Activated naive CD8-positive, alpha-beta T cell treated with anti-CD3 and anti-CD28 coated beads, Interleukin-2, amount 50 U/mL, for 16 hours (primary cell): ENCODE data around the gene VSX1.

Experiments used
- DNase-seq: peaks from one replicate; pipeline ENCODE4 v3.0.0-alpha.2; 2020; ENCODE audit warnings: low read depth, low spot score

VSX1 gene

DNA sequence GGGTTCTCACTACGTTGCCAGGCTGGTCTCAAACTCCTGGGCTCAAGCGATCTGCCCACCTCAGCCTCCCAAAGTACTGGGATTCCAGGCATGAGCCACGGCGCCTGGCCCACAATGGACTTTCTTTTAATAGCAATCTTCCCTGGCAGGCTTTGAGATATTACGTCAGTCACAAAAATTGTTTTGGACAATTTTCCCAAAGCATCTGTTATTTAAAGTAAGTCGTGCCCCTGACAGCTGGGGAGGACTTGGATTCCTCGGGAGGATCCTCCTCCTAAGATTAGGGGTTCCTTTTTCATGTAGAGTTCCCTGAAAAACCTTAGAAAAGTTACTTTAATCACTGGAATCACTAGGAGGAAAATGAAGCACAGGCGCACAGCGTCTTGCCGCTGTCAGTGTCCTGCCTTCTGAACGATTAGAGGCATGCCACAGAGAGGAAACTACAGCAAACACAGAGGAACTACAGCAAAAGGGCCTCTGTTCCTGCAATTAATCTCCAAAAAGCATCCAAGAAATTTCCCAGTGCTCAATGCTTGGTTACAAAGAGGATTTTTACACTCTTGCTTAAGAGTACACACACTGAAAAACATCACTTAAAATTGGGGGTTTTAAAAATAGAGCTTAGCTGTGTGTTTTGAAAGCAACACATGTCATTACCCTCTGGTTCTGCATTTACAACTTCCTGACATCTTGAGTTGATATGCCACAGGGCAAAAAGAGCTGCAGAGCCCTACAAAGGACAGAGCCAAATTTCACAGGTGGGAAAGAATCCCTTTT, 28.5 kb downstream of the VSX1 start:
- no peak for DNase-seq

DNA sequence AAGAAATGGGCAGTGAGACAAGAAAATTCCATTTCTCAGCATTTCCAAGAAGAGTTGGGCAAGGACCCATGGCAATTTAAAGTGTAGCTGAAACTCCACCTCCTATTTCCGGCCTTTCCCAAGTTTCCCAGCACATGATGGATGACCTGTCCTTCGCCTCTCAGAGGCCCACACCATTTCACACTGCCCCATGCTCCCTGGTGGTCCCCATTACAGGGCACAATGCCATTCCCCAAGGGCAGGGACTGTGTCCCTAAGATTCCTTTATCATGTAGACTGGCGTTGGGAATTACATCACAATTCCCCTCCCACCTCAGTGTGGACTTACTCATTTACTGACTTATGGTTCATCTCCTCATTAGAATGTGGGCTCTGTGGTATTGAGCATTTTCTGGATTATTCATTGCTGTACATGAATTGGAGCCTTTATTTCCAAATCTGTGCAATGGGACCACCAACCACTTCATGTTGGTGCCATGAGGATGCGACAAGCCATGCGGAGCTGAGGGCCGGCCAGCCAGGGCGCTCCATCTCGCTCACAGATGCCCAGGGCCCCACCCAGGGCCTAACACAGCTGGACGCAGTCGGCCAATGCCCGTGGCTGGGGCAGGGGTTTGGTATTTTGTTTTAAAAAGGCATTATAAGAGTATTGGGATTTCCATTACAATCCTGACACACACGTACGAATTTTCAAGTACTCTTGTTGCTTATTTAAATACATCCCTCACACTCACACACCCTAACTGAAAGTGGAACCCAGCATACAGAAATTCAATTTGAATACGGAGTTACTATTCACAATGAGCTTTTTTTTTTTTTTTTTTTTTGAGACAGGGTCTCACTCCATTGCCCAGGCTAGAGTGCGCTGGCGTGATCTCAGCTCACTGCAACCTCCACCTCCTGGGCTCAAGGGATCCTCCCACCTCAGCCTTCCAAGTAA, 29.4 kb downstream of the VSX1 start:
- DNase-seq: no peak

DNA sequence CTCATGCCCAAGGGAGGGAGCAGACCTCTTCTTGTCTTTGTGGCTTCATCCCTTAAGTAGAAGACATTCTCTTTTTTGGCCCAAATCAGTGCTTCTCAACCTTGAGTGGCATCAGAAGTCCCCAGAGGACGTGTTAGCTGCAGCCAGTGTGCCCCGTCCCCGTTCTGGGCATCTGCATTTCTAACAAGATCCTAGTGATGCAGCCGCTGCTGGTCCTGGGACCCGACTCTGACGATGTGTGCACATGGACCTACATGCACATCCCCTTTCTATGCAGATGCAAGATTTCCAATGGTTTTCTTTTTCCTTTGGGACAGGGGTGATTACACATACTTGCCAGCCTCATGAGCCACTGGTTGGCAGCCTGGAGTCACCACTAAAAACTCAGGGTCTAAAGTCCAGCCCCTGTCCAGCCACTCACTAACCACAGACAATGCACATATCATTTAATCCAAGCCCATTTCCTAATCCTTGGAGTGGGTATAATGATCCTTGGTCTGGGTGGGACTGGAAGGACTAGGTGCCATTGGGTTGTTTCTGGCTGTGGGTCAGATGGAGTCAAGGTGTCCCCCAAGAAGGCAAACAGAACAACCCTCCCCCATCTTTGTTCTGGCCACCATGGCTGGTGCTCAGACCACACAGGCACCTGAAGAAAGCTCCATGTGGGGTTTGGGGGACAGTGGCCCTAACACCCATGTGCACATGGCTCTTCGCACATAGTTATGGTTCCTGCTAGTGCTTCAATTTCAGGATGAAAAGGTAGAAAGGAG, 30.4 kb downstream of the VSX1 start:
- DNase-seq: no peak

DNA sequence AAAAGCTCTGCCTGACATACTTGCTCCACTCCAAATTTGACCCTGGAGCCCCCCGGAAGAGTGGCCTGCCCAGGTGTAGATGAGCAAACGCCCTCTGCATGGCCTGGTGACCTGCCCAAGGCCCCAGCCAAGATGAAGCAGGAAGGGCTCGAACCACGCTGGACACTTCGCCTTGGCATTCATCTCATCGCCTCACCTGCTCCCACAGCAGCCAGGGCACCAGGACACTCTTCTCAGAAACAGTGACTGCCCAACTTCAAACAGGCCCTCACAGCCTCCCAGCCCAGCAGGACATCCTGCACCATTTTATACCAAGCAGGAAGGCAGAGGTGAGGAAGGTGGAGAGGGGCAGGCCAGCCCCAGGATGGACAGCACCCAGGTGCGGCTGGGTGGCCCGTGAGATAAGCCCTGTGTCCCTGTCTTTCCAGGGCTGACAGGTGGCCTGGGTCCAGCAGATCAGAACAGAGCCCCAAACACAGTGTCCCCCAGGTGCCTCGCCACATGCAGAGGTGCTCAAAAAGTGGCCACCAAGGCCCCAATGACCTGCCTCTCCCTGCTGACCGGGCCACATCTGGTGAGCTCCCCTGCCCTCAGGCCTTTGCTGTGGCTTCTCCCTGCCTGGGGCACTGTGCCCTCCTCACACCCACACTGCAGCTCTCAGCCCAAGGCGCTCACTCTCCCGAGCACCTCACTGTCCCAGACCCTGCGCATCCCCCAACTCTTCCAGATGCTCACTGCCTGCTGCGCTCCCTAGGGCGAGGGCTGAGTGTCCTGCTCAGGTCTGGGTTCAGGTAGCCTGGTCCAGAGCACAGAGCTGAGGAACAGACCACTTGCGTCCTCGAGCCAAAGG, 31.2 kb downstream of the VSX1 start:
- DNase-seq: no peak

DNA sequence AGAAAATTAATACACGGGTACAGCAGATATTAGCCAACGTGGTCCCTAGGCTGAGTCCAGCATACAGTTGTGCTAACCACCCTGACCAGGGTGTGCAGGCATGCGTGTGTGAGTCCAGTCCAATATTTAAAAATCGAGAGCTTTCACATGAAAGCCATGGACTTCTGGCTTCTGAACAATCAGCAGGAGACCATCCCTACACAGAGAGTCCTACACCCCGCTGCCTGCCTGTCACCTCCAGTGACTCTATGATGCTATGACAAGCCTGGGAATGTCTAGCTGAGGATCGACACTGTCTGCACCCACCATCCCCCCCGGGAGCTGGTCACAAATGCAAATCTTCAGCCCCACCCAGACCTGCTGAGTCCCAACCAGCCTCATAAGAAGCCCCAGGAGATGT, 31.9 kb downstream of the VSX1 start:
- no peak for DNase-seq

DNA sequence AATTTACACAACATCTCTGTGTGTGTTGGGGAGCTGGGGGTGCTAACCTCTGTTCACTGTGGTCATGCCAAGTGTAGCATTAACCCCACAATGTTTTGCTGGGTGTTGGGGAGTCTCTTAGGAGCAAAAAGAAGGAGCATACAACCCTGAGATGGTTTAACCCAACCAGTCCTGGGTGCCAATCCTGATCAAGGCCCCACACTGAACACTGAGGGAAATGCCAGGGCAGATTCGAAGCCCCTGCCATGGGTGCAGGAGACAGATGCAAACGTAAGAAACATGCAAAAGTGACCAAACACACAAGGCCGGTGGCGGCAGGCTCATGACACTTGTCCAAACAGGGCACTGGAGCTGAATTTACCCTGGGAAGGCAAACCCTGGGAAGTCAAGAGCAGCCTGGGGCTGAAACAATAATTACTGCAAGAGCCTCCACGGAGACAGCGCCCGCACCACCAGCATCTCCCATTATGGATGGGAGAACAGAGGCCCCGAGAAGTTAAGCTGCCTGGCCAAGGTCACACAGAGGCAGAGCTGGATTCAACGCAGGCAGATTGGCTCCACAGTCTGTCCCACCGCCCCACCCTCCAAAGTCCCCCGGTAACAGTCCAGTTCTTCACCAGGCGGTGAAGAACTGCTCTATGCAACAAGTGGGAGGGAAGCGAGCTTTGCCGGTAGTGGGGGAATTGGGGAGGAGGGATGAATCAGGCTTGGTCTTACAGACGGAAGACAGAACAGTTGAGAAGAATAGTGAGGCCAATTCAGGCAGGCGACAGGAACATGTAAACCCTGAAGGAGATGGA, 32.5 kb downstream of the VSX1 start:
- no peak for DNase-seq

DNA sequence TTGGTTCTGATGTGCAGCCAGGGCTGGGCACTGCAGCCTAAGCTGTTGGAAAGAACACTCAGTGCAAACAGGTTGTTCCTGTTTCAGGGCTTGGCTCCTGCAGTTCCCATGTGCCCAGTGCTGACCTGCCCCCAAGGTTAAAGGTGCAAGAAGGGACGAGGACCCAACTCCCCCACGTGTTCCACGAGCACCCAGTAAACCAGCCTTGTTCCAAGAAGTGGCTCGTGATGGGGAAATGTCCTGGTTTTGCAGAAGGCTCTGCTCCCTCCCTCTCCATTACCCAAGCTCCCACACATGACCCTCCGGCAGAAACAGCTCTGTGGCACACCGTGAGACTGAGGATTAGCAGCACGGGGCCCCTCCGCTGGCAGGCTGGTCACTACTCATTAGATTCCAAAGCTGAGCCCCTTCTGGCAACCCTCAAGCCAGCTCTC, 33.4 kb downstream of the VSX1 start:
- no peak for DNase-seq

DNA sequence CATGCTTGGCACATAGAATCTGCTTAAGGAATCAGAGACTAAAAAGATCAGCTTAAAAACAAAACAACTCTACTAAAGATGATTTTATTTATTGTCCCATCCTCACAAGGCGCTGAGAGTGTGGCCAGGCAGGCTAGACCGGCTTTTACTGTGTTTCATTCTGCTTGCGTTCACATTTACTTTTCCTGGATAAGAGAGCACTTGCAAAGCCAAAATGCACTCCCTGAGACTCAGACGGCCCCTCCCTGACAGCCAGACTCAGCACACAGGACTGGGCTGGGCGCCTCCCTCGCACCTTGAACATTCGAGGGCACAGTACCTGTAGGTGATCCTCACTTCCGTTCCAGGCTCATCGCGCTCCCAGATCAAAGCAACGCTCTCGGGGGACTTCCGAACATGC, 34.2 kb downstream of the VSX1 start:
- DNase-seq: no peak

DNA sequence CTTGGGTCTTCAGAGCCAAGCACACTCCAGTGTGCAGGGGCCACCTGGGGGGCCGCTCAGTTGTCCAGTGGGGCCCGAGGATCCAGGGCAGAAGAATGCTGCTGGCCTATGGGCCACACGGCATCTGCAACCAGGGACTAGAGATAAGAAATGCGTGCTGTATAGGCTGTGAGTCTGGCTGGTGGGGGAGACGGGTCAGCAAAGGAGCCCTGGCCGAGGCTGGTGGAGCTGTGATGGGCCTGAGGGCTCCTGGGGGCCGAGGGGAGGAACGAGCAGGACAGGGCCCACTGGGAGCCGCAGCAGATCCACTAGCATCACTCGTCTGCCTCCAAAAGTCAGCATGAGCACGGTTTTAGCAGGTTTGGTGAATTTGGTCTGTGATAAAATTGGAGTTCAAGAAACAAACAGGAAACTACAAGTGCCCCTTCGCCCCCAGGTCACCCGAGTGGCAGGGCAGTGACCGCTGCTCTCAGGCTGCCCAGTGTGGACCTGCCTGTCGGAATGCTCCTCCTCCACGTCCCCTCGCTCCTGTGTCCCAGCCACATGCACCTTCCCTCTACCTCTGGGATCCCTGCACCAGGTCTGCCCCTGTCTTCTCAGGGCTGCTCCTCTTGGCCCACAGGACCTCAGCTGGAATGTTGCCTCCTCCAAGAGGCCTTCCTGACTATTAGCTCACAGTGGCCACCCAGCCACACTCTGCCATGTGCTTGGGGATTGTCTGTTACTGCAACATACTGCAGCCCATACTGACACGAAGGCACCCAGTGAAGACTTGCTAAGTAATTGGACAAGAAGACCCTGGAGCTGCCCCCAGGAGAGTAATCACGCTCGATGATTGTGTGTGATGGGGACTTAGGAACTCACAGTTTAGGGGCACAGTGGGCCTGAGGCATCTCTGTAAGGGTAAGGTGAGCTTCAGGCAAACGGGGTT, 34.9 kb downstream of the VSX1 start:
- no peak for DNase-seq

DNA sequence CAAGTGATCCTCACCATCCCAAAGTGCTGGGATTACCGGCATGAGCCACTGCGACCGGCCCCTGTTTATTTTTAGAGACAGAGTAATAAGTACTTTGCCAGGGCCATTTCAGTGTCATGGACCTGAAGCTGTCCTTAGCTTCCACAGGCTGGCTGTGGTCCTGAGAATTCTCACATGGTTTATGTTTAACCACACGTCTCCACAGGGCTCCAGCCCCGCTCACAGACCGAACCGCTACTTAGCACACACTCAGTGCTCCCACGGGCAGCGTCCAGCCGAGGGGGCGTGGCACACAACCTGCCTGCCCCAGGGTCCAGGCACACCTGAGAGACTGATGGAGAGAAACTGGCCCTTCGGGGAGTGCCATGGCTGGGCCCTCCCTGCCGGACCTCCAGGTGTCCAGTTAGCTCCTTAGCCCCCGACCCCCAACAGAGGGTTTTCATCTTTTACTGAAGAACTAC, 35.7 kb downstream of the VSX1 start:
- no peak for DNase-seq

DNA sequence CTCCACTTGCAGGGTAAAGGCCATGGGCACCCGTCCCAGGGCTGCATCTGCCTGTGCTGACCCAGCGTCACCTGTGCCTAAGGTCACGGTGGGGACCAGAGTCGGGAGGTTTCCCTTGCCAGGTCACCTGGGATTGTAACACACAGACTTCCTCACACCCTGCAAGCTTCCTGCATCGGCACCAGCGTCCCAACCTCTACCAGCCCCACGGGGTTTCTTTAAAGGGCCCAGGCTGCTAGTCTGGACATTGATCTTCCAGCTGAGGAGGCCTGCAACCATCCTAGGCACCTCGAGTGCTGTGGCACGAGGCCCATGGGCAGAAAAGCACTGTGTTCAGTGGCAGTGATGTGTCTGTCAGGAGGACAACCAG, 36.6 kb downstream of the VSX1 start:
- no peak for DNase-seq

DNA sequence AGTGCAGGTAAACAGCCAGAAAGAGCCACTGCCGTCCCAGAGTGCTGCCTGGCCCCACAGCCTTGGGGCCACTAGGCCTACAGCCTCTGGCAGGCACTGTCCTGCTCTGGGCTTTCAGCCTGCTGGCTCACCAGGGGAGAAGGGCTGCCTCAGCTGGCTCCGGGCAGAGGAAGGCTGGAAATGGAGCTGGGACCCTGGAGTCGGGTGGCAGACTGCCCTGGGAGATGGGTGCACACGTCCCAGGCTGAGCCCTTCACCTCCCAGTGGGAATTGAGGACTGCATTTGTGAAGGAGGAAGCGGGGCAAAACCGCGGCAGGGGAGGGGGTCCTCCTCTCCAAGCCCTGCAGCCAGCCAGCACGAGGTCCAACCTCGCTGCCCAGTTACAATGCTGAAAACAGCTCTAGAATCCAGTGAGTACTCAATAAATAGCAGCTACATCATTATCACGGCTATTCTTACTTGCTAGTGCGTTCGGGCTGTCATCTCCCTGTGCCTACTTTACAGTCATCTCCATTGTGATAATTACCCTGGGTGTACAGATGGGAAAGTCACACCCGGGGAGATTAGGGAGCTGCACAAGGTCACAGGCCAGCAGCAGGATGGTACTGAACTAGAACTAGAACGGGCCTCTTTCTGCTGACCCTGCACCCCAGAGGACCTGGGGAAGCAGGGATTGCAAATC, 37.1 kb downstream of the VSX1 start:
- no peak for DNase-seq

DNA sequence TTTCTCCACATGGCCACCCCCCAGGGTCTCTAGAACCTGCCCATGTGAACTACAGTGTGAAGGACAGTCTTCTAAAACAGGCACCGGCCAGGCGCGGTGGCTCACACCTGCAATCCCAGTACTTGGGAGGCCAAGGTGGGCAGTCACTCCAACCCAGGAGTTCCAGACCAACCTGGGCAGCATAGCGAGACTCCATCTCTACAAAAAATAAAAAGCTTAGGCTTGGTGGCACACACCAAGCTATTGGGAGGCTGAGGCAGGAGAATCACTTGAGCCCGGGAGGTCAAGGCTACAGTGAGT, 37.7 kb downstream of the VSX1 start:
- DNase-seq: no peak

DNA sequence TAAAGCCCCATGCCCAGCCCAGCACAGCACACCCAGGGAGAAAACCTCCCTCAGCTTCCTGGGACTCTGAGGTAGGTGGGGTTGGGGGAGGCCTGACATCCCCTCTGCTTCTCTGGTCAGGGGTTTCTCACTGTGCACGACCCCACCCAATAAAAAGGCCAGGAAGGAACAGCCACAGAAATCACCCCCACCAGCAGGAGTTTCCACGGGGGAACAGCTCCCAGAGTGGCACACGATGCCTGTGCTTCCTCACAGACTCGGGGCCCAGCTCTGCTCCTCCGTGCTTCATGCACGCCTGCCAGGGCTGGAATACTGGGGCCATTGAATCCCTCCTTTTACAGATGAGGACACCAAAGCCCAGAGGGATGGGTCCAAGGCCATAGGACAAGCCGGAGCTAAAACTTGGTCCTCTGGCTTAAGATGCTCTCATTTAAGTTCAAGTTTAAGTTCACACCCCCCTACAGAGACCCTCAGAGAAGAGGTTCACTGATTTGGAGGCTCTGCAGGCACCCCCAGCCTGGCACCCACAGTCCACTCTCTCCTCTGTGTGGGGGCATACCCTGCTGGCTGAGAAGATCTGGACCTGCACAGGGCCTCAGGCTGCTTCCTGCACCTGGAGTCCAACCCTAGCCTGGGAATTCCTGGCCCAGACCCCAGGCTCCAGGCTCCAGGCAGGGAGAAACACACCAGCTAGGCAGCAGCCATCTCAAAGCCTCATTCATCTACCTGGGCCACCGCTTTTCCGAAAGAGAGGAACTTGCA, 38.3 kb downstream of the VSX1 start:
- no peak for DNase-seq

DNA sequence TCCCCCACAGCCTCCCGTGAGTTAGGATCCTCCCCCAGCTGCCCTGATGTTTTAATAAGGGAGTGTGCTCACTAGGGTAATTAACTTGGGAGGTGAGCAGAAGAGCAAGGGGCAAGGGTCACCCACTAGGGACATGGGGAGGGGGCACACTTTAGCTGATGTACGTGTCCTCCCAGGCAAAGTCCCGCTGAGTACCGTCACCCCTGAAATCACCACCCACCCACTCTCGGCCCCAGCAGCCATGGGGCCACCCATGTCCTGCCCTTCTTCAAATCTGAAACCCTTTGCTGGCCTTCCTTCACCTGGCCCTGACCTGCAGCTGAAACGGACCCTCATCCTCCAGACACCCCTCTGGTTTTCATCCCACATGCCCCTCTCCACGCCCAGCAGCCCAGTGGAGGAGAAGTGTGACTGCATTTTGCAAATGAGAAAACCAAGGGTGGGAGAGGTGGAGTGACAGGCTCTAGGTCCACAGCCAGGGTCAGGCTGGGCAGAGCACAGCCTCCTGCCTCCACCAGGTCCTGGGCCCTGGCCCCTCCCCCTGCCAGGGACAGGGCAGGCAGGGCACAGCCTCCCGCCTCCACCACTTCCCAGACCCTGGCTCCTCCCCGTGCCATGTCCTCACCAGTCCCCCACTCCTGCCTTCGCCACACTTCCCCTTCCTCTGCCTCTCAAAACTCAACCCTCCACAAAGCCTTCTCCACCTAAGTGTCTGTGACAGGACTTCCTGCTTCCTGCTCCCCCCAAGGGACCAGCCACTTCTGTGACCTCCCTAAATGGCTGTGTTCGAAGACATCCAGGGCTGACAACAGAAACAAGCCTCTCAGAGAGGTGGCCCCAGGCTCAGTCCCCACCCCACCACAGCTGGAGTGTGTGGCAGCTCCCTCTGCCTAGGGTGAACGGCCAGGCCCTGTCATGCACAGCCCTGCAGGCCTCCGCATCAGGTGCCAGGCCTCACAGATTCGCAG, 39.1 kb downstream of the VSX1 start:
- no peak for DNase-seq

DNA sequence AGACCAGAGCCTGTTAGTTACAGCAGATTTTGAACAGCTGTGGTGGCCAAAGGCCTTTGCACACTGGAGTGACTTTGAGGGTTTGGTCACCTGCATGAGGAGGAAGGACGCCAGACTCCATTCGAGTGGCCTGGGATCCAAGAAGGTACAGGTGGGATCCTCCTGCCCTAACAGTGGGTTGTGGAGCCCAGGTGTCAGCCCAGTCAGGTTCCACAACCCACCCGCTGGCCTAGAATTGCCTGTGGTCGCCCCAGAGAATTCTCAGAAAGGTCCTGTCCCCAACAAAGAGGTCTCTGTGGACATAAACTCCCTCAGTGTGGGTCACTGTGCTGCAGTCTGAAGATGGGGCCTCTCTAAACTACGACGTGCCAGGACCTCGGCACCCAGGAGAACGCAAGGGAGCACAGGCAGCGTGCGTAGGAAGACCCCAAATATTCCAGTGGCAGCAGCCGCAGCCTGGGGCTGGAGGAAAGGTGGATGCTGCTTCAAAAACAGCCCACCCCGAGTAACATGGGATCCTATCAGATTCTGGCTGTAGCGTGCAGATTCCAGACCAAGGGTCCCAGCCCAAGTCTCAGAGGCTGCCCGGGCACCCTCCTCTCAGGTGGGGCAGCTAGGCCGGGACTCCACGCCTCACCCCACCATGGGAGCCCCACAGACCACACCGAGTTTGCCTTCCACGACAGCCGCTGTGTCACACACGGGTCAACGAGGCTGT, 40.0 kb downstream of the VSX1 start:
- no peak for DNase-seq
